Loucy (cell line): ENCODE data around the gene EVC.

Experiments
- H2AFZ ChIP-seq: fragments of 200-600 bp; sonication (generic); 2 replicates; pipeline ENCODE4 v1.6.0; 2016; ENCODE audit warnings: antibody characterized with exemption, mild to moderate bottlenecking, low read length, moderate library complexity
- H3F3A ChIP-seq: fragments of 200-600 bp; 2 replicates; pipeline ENCODE4 v1.6.0; 2016; ENCODE audit warnings: antibody characterized with exemption, low read depth, mild to moderate bottlenecking
- H3K27me3 ChIP-seq: fragments of 200-600 bp; sonication (generic); 2 replicates; pipeline ENCODE4 v1.6.1; 2014; ENCODE audit warnings: low read length, mild to moderate bottlenecking; ENCODE audit not compliant: insufficient read depth, poor library complexity, severe bottlenecking
- H3K36me3 ChIP-seq: fragments of 200-600 bp; sonication (generic); 2 replicates; pipeline ENCODE4 v1.6.1; 2016; ENCODE audit warnings: low read length; ENCODE audit not compliant: insufficient read depth
- H3K4me1 ChIP-seq: fragments of 200-600 bp; sonication (generic); 2 replicates; pipeline ENCODE4 v1.5.1; 2014; ENCODE audit warnings: low read length, mild to moderate bottlenecking; ENCODE audit not compliant: insufficient read depth, poor library complexity, severe bottlenecking
- H3K4me2 ChIP-seq: fragments of 200-600 bp; sonication (generic); 2 replicates; pipeline ENCODE4 v1.6.0; 2014; ENCODE audit warnings: antibody characterized with exemption, low read length, low read depth, mild to moderate bottlenecking; ENCODE audit not compliant: poor library complexity, severe bottlenecking
- H3K4me3 ChIP-seq: fragments of 200-600 bp; sonication (generic); 2 replicates; pipeline ENCODE4 v1.5.1; 2014; ENCODE audit warnings: low read length, mild to moderate bottlenecking, mixed read lengths; ENCODE audit not compliant: poor library complexity, severe bottlenecking
- H3K79me2 ChIP-seq: fragments of 200-600 bp; sonication (generic); 2 replicates; pipeline ENCODE4 v1.6.1; 2014; ENCODE audit warnings: low read length; ENCODE audit not compliant: insufficient read depth
- H3K9ac ChIP-seq: fragments of 200-600 bp; sonication (generic); 2 replicates; pipeline ENCODE4 v1.6.0; 2014; ENCODE audit warnings: mild to moderate bottlenecking, low read depth, low read length, moderate library complexity; ENCODE audit not compliant: poor library complexity, severe bottlenecking
- H3K9me2 ChIP-seq: fragments of 200-600 bp; sonication (generic); replicated peaks from 2 replicates; pipeline ENCODE4 v1.6.1; 2016; ENCODE audit warnings: low read depth, low read length, mixed read lengths
- H3K9me3 ChIP-seq: fragments of 200-600 bp; sonication (generic); 2 replicates; pipeline ENCODE4 v1.6.1; 2014; ENCODE audit warnings: mild to moderate bottlenecking, antibody characterized with exemption, low read length, low read depth; ENCODE audit not compliant: insufficient read depth
- H4K20me1 ChIP-seq: fragments of 200-600 bp; sonication (generic); 2 replicates; pipeline ENCODE4 v1.6.0; 2014; ENCODE audit warnings: antibody characterized with exemption, low read length, mild to moderate bottlenecking; ENCODE audit not compliant: insufficient read depth, poor library complexity, severe bottlenecking
- CTCF ChIP-seq: fragments of 200-600 bp; sonication (generic); conservative IDR thresholded peaks from 2 replicates; pipeline ENCODE4 v1.5.1; 2014; ENCODE audit warnings: mild to moderate bottlenecking, antibody characterized with exemption, low read length
- EZH2phosphoT487 ChIP-seq: fragments of 200-600 bp; IDR thresholded peaks from 2 replicates; pipeline ENCODE4 v1.6.1; 2018; ENCODE audit warnings: antibody characterized with exemption, mild to moderate bottlenecking, moderate library complexity, borderline replicate concordance

EVC gene

GRCh38 chr4:5804656-5805055 lies 93.7 kb downstream of the EVC start:
- Histone ChIP-seq H4K20me1 (no peaks in the 10 kb centered on the region), H2AFZ (no peak overlapping the region), H3K27me3 (no peaks in the 10 kb centered on the region), H3K9me3 (no peaks in the 10 kb centered on the region), H3F3A (no peaks in the 10 kb centered on the region), H3K4me3 (no peak overlapping the region), H3K79me2 (no peaks in the 10 kb centered on the region), H3K9me2 (no peaks in the 10 kb centered on the region), H3K9ac (no peak overlapping the region), H3K4me1 (no peaks in the 10 kb centered on the region), H3K36me3 (no peaks in the 10 kb centered on the region), H3K4me2 (no peak overlapping the region)
- TF ChIP-seq CTCF (no peak), EZH2phosphoT487 (no peak)

- Histone ChIP-seq H3K9me3 (no peaks in the 10 kb centered on the region), H3K9me2 (no peaks in the 10 kb centered on the region), H3K4me2 (no peak overlapping the region), H3K9ac (no peak overlapping the region), H3K36me3 (no peaks in the 10 kb centered on the region), H3K79me2 (no peaks in the 10 kb centered on the region), H3K4me1 (no peaks in the 10 kb centered on the region), H3K4me3 (no peak overlapping the region), H4K20me1 (no peaks in the 10 kb centered on the region), H2AFZ (no peak overlapping the region), H3K27me3 (no peaks in the 10 kb centered on the region), H3F3A (no peaks in the 10 kb centered on the region)
- TF ChIP-seq CTCF (no peak), EZH2phosphoT487 (no peak)
These were observed 94.3 kb downstream of the EVC start for GRCh38 chr4:5805270-5805669.

GRCh38 chr4:5808081-5808741 lies 97.2 kb downstream of the EVC start:
- no peaks in the 10 kb centered on the region for H3F3A ChIP-seq
- TF ChIP-seq CTCF (no peak), EZH2phosphoT487 (no peak)
- no peak overlapping the region for H3K4me3 ChIP-seq
- no peaks in the 10 kb centered on the region for H3K9me2 ChIP-seq
- no peak overlapping the region for H3K4me2 ChIP-seq
- no peaks in the 10 kb centered on the region for H3K27me3 ChIP-seq
- no peak overlapping the region for H3K9ac ChIP-seq
- H3K36me3 ChIP-seq, result no peaks in the 10 kb centered on the region
- no peaks in the 10 kb centered on the region for H3K9me3 ChIP-seq
- H3K79me2 ChIP-seq, result no peaks in the 10 kb centered on the region
- no peaks in the 10 kb centered on the region for H3K4me1 ChIP-seq
- no peak overlapping the region for H2AFZ ChIP-seq
- H4K20me1 ChIP-seq, result no peaks in the 10 kb centered on the region
